K562 (cell line): ENCODE measurements around the gene KMT2C. TPM values are rescaled to one million over a fixed set of nuclear protein-coding genes. Genes with fewer than 3 reads are reported as not detected.

Source experiments
- ATAC-seq: fragments of 200-7000 bp; cut with Tn5 transposase; 3 replicates; pipeline ENCODE4 v1.9.1; 2020; ENCODE audit warnings: moderate library complexity
- BruUV-seq: library from RNA; stranded (reverse); fragments of 400-500 nt; replicated peaks from 2 replicates; lab custom pipeline; 2021; lab: Mats Ljungman, UMichigan
- CTCF ChIA-PET: fragments of 300-600 bp; formaldehyde crosslinking; extraction: SDS; loops from one replicate; lab custom pipeline; 2021; ENCODE audit warnings: low intra/inter-chr PET ratio; lab: Yijun Ruan, JAX
- POLR2A ChIA-PET: fragments of 300-600, 350-650 bp; sonication (Branson Sonifier 250); formaldehyde crosslinking; extraction: SDS; loops from one replicate; lab custom pipeline; 2021; ENCODE audit warnings: antibody characterized with exemption, inconsistent platforms; lab: Yijun Ruan, JAX
- DNase-seq, 4 experiments: peaks; one replicate each; pipeline versions ENCODE4 v3.0.0 to v3.0.0-alpha.2; 2011 to 2018; ENCODE audit warnings: low spot score in 3 of 4, mixed read lengths in 3 of 4; ENCODE audit errors: extremely low read depth in 1 of 4
- FAIRE-seq: peaks from 2 replicates; lab custom pipeline; 2011; peaks lifted over from hg19 to GRCh38; lab: Jason Lieb, UNC
- H2AFZ ChIP-seq: 2 replicates; pipeline ENCODE4 v1.6.0; 2011; ENCODE audit warnings: low read depth, low read length, control low read depth, inconsistent platforms
- H3K27ac ChIP-seq: fragments of 200-600 bp; 3 replicates; pipeline ENCODE4 v1.8.0; 2011; ENCODE audit warnings: low read depth, mild to moderate bottlenecking, control low read depth, inconsistent platforms, low read length, moderate library complexity, mixed read lengths; ENCODE audit errors: extremely low read depth
- H3K27me3 ChIP-seq, 2 experiments: fragments of 300-600 bp in 1 of 2; 2 replicates in 1 of 2; 3 replicates in 1 of 2; pipeline versions ENCODE4 v1.6.0 to v1.8.0; 2011; ENCODE audit warnings: inconsistent platforms in 2 of 2, low read length in 2 of 2, mild to moderate bottlenecking in 1 of 2, mixed read lengths in 1 of 2, moderate library complexity in 1 of 2; ENCODE audit not compliant: control insufficient read depth in 2 of 2, insufficient read depth in 2 of 2
- H3K36me3 ChIP-seq: fragments of 300-600 bp; 3 replicates; pipeline ENCODE4 v1.8.0; 2011; ENCODE audit warnings: mild to moderate bottlenecking, low read length, inconsistent platforms; ENCODE audit not compliant: control insufficient read depth, insufficient read depth
- H3K4me1 ChIP-seq, 2 experiments: fragments of 200-600 bp in 1 of 2; replicated peaks in 1 of 2; 2 replicates in 1 of 2; 3 replicates in 1 of 2; pipeline versions ENCODE4 v1.5.1 to v1.8.0; 2011; ENCODE audit warnings: inconsistent platforms in 2 of 2, low read length in 2 of 2, mild to moderate bottlenecking in 1 of 2, mixed read lengths in 1 of 2, moderate library complexity in 1 of 2; ENCODE audit not compliant: control insufficient read depth in 2 of 2, insufficient read depth in 2 of 2
- H3K4me2 ChIP-seq: 2 replicates; pipeline ENCODE4 v1.6.1; 2011; ENCODE audit warnings: low read length, control low read depth, inconsistent platforms, mixed read lengths; ENCODE audit not compliant: insufficient read depth
- H3K4me3 ChIP-seq: fragments of 200-600 bp; sonication (generic), shearing (Covaris generic); 2 replicates; pipeline ENCODE4 v1.5.1; 2016; ENCODE audit warnings: control low read depth, inconsistent platforms
- H3K79me2 ChIP-seq: fragments of 200-600 bp; 3 replicates; pipeline ENCODE4 v1.8.0; 2011; ENCODE audit warnings: low read length, inconsistent platforms; ENCODE audit not compliant: control insufficient read depth, insufficient read depth
- H3K9ac ChIP-seq, 2 experiments: 2 replicates each; pipeline versions ENCODE4 v1.6.0 to v1.6.1; 2011; ENCODE audit warnings: low read depth in 2 of 2, low read length in 2 of 2, control low read depth in 1 of 2, inconsistent platforms in 1 of 2, mild to moderate bottlenecking in 1 of 2, mixed read lengths in 1 of 2; ENCODE audit not compliant: insufficient read depth in 1 of 2
- H3K9me1 ChIP-seq: one replicate; pipeline ENCODE4 v1.6.0; 2011; ENCODE audit warnings: inconsistent platforms, mild to moderate bottlenecking, low read length, moderate library complexity; ENCODE audit not compliant: control insufficient read depth, insufficient read depth
- H3K9me3 ChIP-seq: replicated peaks from 2 replicates; pipeline ENCODE4 v1.5.1; 2011; ENCODE audit warnings: low read depth, low read length, inconsistent platforms; ENCODE audit not compliant: control insufficient read depth, insufficient read depth
- H4K20me1 ChIP-seq: replicated peaks from 2 replicates; pipeline ENCODE4 v1.6.1; 2011; ENCODE audit warnings: low read length, inconsistent platforms, mixed read lengths; ENCODE audit not compliant: control insufficient read depth, insufficient read depth
- MCM2 ChIP-seq: fragments of 450-650 bp; IDR thresholded peaks from 2 replicates; pipeline ENCODE4 v1.6.1; 2017; ENCODE audit warnings: low read depth, mild to moderate bottlenecking
- TEAD4 ChIP-seq, 2 experiments: sonication (generic) in 1 of 2; formaldehyde crosslinking in 1 of 2; IDR thresholded peaks; 2 replicates each; pipeline versions ENCODE4 v1.6.1 to v1.8.0; 2012 to 2022; ENCODE audit warnings: borderline replicate concordance in 1 of 2, inconsistent platforms in 1 of 2, low read length in 1 of 2, mild to moderate bottlenecking in 1 of 2, missing genetic modification reagents in 1 of 2
- ZNF408 ChIP-seq: fragments of 250-450 bp; sonication (Bioruptor Pico); IDR thresholded peaks from 2 replicates; pipeline ENCODE4 v1.4.0; 2020; ENCODE audit warnings: low read depth, mild to moderate bottlenecking, moderate library complexity
- ZNF79 ChIP-seq: fragments of 250-450 bp; sonication (Bioruptor Pico); IDR thresholded peaks from 2 replicates; pipeline ENCODE4 v1.4.0; 2020; ENCODE audit warnings: low read depth, mild to moderate bottlenecking, moderate library complexity
- WGBS: fragments of 100-300 bp; shearing (Covaris generic); methylation state at CpG from one replicate; pipeline ENCODE4 v1.1.6; 2016; ENCODE audit warnings: low coverage, mixed read lengths; ENCODE audit not compliant: insufficient coverage; ENCODE audit errors: missing lambda C conversion rate; 5-methylcytosine and 5-hydroxymethylcytosine counted together
- in situ Hi-C: fragments of 300-500 bp; cut with MboI; formaldehyde crosslinking; loops from 4 replicates; pipeline ENCODE4 v1.15.0; 2018; ENCODE audit warnings: inconsistent platforms, mixed read lengths
- intact Hi-C: fragments of 100-400 bp; cut with micrococcal nuclease; formaldehyde crosslinking; loops from 2 replicates; pipeline ENCODE4 v1.14.2; 2022
- polyA plus RNA-seq, 8 experiments: library from polyadenylated mRNA; depleted of rRNA in 4 of 8; stranded (reverse) in 5 of 8; unstranded in 3 of 8; fragments of >200 nt; fragmentation: Nextera tagmentation in 2 of 8; fragmentation: Illumina TruSeq in 1 of 8; extraction: Ambion mirVana in 2 of 8; extraction: Trizol in 1 of 8; gene quantifications; 2 replicates each; pipeline versions ENCODE4 v1.2.1 to v1.2.3, GENCODE V29; 2011 to 2014; ENCODE audit warnings: inconsistent platforms in 1 of 8, missing spikeins in 1 of 8
- total RNA-seq, 7 experiments: library from RNA; depleted of rRNA in 6 of 7; stranded (reverse); fragments of >200 nt in 6 of 7; fragmentation: Illumina TruSeq in 2 of 7; extraction: Trizol in 2 of 7; gene quantifications; 2 replicates each; pipeline versions ENCODE4 v1.2.1 to v1.2.3, GENCODE V29; 2011 to 2021; ENCODE audit warnings: low replicate concordance in 1 of 7
- TF ChIP-seq, protein P1 (sequence below): fragments of 250-450 bp; sonication (Bioruptor Pico); IDR thresholded peaks from 2 replicates; pipeline ENCODE4 v1.8.0; 2022; ENCODE audit warnings: inconsistent platforms, mild to moderate bottlenecking, moderate library complexity, borderline replicate concordance

Gene KMT2C
- total and polyA plus RNA-seq, 9 of the 15 experiments (the other 6 are each of a cell fraction or from before 2014, with no cell fraction given): 4.9 to 67.8 (median 27.1) TPM

- Histone ChIP-seq H3K4me3 (no peak overlapping the region), H3K79me2 (no peaks in the 10 kb centered on the region; the same call in 2 of the 3 replicates), H3K27me3 (no peaks in the 10 kb centered on the region), H4K20me1 (no peaks in the 10 kb centered on the region), H3K9ac (no peak overlapping the region), H3K9me1 (no peaks in the 10 kb centered on the region), H3K27ac (no peak overlapping the region), H3K4me2 (no peak overlapping the region), H3K36me3 (peaks cover 85% of the 10 kb centered on the region), H3K9me3 (peaks cover 5% of the 10 kb centered on the region), H3K4me1 (0 out of 5 replicates have a peak, but pooled peaks cover 0 to 3% of the 10 kb centered on the region in 2 experiments), H2AFZ (no peak overlapping the region)
- TF ChIP-seq ZNF79 (CRISPR knock-in tag): no peak
- no peak for TF ChIP-seq TEAD4 (IDR thresholded peaks at IDR 0.05; ENCODE audit: low read length)
- no peak for TF ChIP-seq TEAD4 (CRISPR knock-in tag; IDR thresholded peaks at IDR 0.05; ENCODE audit: borderline replicate concordance)
- TF ChIP-seq MCM2: no peak
- peak; percentile 81; the same call in 1 of the 2 replicates for TF ChIP-seq ZNF408 (CRISPR knock-in tag)
- TF ChIP-seq, protein P1, sequence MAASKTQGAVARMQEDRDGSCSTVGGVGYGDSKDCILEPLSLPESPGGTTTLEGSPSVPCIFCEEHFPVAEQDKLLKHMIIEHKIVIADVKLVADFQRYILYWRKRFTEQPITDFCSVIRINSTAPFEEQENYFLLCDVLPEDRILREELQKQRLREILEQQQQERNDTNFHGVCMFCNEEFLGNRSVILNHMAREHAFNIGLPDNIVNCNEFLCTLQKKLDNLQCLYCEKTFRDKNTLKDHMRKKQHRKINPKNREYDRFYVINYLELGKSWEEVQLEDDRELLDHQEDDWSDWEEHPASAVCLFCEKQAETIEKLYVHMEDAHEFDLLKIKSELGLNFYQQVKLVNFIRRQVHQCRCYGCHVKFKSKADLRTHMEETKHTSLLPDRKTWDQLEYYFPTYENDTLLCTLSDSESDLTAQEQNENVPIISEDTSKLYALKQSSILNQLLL (CRISPR knock-in tag): peak; percentile 92
- CTCF ChIA-PET: no interaction called here
- FAIRE-seq (no peak), ATAC-seq (no peak), DNase-seq (no peak)
- in situ Hi-C loops: no loop called here
- BruUV-seq: no TSS peak
- intact Hi-C loops: no loop called here
- POLR2A ChIA-PET: interaction anchor here (0.7 kb wide), 1 partner anchor 10 kb away, joined by 3 read pairs; no protein-coding TSS in a partner anchor
- 92% methylated on average over 7 of the region's 7 CpGs for WGBS
Measured at GRCh38 chr7:152129682-152130081, 306.1 kb downstream of the KMT2C start.
